ENCODE results near the gene SUCLG1.

The SUCLG1 gene

GRCh38 chr2:84461310-84461709 is 2.2 kb upstream of the SUCLG1 start:
- DNase-seq (ENCODE audit: low spot score): no peak

- no peak for DNase-seq (ENCODE audit: low spot score)
Observed at GRCh38 chr2:84460670-84461069, 1.6 kb upstream of the SUCLG1 start.

GRCh38 chr2:84459944-84460429 is 907 bp upstream of the SUCLG1 start:
- no peak for DNase-seq (ENCODE audit: low spot score)

GRCh38 chr2:84458551-84459017 is 496 bp downstream of the SUCLG1 start:
- DNase-seq (ENCODE audit: low spot score): peak; percentile 7

- DNase-seq (ENCODE audit: low spot score): no peak
Observed at GRCh38 chr2:84457686-84458085, 1.4 kb downstream of the SUCLG1 start.

GRCh38 chr2:84456156-84456555 is 2.9 kb downstream of the SUCLG1 start:
- no peak for DNase-seq (ENCODE audit: low spot score)

GRCh38 chr2:84454581-84454980 is 4.5 kb downstream of the SUCLG1 start:
- DNase-seq (ENCODE audit: low spot score): no peak

- DNase-seq (ENCODE audit: low spot score): no peak
Observed at GRCh38 chr2:84452624-84453023, 6.5 kb downstream of the SUCLG1 start.

GRCh38 chr2:84451579-84451978 is 7.5 kb downstream of the SUCLG1 start:
- DNase-seq (ENCODE audit: low spot score): no peak

GRCh38 chr2:84450288-84451227 is 8.5 kb downstream of the SUCLG1 start:
- DNase-seq (ENCODE audit: low spot score): no peak

- no peak for DNase-seq (ENCODE audit: low spot score)
Observed at GRCh38 chr2:84449711-84450110, 9.4 kb downstream of the SUCLG1 start.

- DNase-seq (ENCODE audit: low spot score): no peak
Observed at GRCh38 chr2:84449055-84449454, 10.0 kb downstream of the SUCLG1 start.

GRCh38 chr2:84443477-84443876 is 15.6 kb downstream of the SUCLG1 start:
- DNase-seq (ENCODE audit: low spot score): peak; percentile 42

GRCh38 chr2:84442888-84443287 is 16.2 kb downstream of the SUCLG1 start:
- no peak for DNase-seq (ENCODE audit: low spot score)

- no peak for DNase-seq (ENCODE audit: low spot score)
Observed at GRCh38 chr2:84441505-84441904, 17.6 kb downstream of the SUCLG1 start.

GRCh38 chr2:84441036-84441435 is 18.0 kb downstream of the SUCLG1 start:
- no peak for DNase-seq (ENCODE audit: low spot score)

GRCh38 chr2:84435345-84436025 is 23.6 kb downstream of the SUCLG1 start:
- DNase-seq (ENCODE audit: low spot score): peak; percentile 53

GRCh38 chr2:84429328-84429727 is 29.8 kb downstream of the SUCLG1 start:
- DNase-seq (ENCODE audit: low spot score): no peak

GRCh38 chr2:84427235-84428138 is 31.6 kb downstream of the SUCLG1 start:
- DNase-seq (ENCODE audit: low spot score): no peak

GRCh38 chr2:84425310-84425709 is 33.8 kb downstream of the SUCLG1 start:
- no peak for DNase-seq (ENCODE audit: low spot score)

- DNase-seq (ENCODE audit: low spot score): no peak
Observed at GRCh38 chr2:84424152-84424551, 34.9 kb downstream of the SUCLG1 start.

- DNase-seq (ENCODE audit: low spot score): no peak
Observed at GRCh38 chr2:84421791-84422190, 37.3 kb downstream of the SUCLG1 start.
